K562 (cell line): ENCODE data around the gene TP53BP2. TPM values are rescaled to one million over a fixed set of nuclear protein-coding genes. Genes with fewer than 3 reads are reported as not detected.

ENCODE experiments used
- ATAC-seq: fragments of 200-7000 bp; cut with Tn5 transposase; 3 replicates; pipeline ENCODE4 v1.9.1; 2020; ENCODE audit warnings: moderate library complexity
- BruUV-seq: library from RNA; stranded (reverse); fragments of 400-500 nt; replicated peaks from 2 replicates; lab custom pipeline; 2021; lab: Mats Ljungman, UMichigan
- CTCF ChIA-PET: fragments of 300-600 bp; formaldehyde crosslinking; extraction: SDS; loops from one replicate; lab custom pipeline; 2021; ENCODE audit warnings: low intra/inter-chr PET ratio; lab: Yijun Ruan, JAX
- POLR2A ChIA-PET: fragments of 300-600, 350-650 bp; sonication (Branson Sonifier 250); formaldehyde crosslinking; extraction: SDS; loops from one replicate; lab custom pipeline; 2021; ENCODE audit warnings: antibody characterized with exemption, inconsistent platforms; lab: Yijun Ruan, JAX
- DNase-seq, 4 experiments: peaks; one replicate each; pipeline versions ENCODE4 v3.0.0 to v3.0.0-alpha.2; 2011 to 2018; ENCODE audit warnings: low spot score in 3 of 4, mixed read lengths in 3 of 4; ENCODE audit errors: extremely low read depth in 1 of 4
- FAIRE-seq: peaks from 2 replicates; lab custom pipeline; 2011; peaks lifted over from hg19 to GRCh38; lab: Jason Lieb, UNC
- H2AFZ ChIP-seq: 2 replicates; pipeline ENCODE4 v1.6.0; 2011; ENCODE audit warnings: low read depth, low read length, control low read depth, inconsistent platforms
- H3K27ac ChIP-seq: fragments of 200-600 bp; 3 replicates; pipeline ENCODE4 v1.8.0; 2011; ENCODE audit warnings: low read depth, mild to moderate bottlenecking, control low read depth, inconsistent platforms, low read length, moderate library complexity, mixed read lengths; ENCODE audit errors: extremely low read depth
- H3K27me3 ChIP-seq, 2 experiments: fragments of 300-600 bp in 1 of 2; 2 replicates in 1 of 2; 3 replicates in 1 of 2; pipeline versions ENCODE4 v1.6.0 to v1.8.0; 2011; ENCODE audit warnings: inconsistent platforms in 2 of 2, low read length in 2 of 2, mild to moderate bottlenecking in 1 of 2, mixed read lengths in 1 of 2, moderate library complexity in 1 of 2; ENCODE audit not compliant: control insufficient read depth in 2 of 2, insufficient read depth in 2 of 2
- H3K36me3 ChIP-seq: fragments of 300-600 bp; 3 replicates; pipeline ENCODE4 v1.8.0; 2011; ENCODE audit warnings: mild to moderate bottlenecking, low read length, inconsistent platforms; ENCODE audit not compliant: control insufficient read depth, insufficient read depth
- H3K4me1 ChIP-seq, 2 experiments: fragments of 200-600 bp in 1 of 2; replicated peaks in 1 of 2; 2 replicates in 1 of 2; 3 replicates in 1 of 2; pipeline versions ENCODE4 v1.5.1 to v1.8.0; 2011; ENCODE audit warnings: inconsistent platforms in 2 of 2, low read length in 2 of 2, mild to moderate bottlenecking in 1 of 2, mixed read lengths in 1 of 2, moderate library complexity in 1 of 2; ENCODE audit not compliant: control insufficient read depth in 2 of 2, insufficient read depth in 2 of 2
- H3K4me2 ChIP-seq: 2 replicates; pipeline ENCODE4 v1.6.1; 2011; ENCODE audit warnings: low read length, control low read depth, inconsistent platforms, mixed read lengths; ENCODE audit not compliant: insufficient read depth
- H3K4me3 ChIP-seq: fragments of 200-600 bp; sonication (generic), shearing (Covaris generic); 2 replicates; pipeline ENCODE4 v1.5.1; 2016; ENCODE audit warnings: control low read depth, inconsistent platforms
- H3K79me2 ChIP-seq: fragments of 200-600 bp; 3 replicates; pipeline ENCODE4 v1.8.0; 2011; ENCODE audit warnings: low read length, inconsistent platforms; ENCODE audit not compliant: control insufficient read depth, insufficient read depth
- H3K9ac ChIP-seq, 2 experiments: 2 replicates each; pipeline versions ENCODE4 v1.6.0 to v1.6.1; 2011; ENCODE audit warnings: low read depth in 2 of 2, low read length in 2 of 2, control low read depth in 1 of 2, inconsistent platforms in 1 of 2, mild to moderate bottlenecking in 1 of 2, mixed read lengths in 1 of 2; ENCODE audit not compliant: insufficient read depth in 1 of 2
- H3K9me1 ChIP-seq: one replicate; pipeline ENCODE4 v1.6.0; 2011; ENCODE audit warnings: inconsistent platforms, mild to moderate bottlenecking, low read length, moderate library complexity; ENCODE audit not compliant: control insufficient read depth, insufficient read depth
- H3K9me3 ChIP-seq: replicated peaks from 2 replicates; pipeline ENCODE4 v1.5.1; 2011; ENCODE audit warnings: low read depth, low read length, inconsistent platforms; ENCODE audit not compliant: control insufficient read depth, insufficient read depth
- H4K20me1 ChIP-seq: replicated peaks from 2 replicates; pipeline ENCODE4 v1.6.1; 2011; ENCODE audit warnings: low read length, inconsistent platforms, mixed read lengths; ENCODE audit not compliant: control insufficient read depth, insufficient read depth
- CHD4 ChIP-seq: fragments of 200-600 bp; sonication (generic); IDR thresholded peaks from 3 replicates; pipeline ENCODE4 v1.6.1; 2012; ENCODE audit warnings: low read depth, mild to moderate bottlenecking, mixed read lengths, low read length, inconsistent platforms; ENCODE audit not compliant: insufficient read depth, insufficient replicate concordance, poor library complexity, severe bottlenecking
- CXXC5 ChIP-seq: fragments of 250-450 bp; sonication (Bioruptor Pico); IDR thresholded peaks from 2 replicates; pipeline ENCODE4 v1.8.0; 2022; ENCODE audit warnings: inconsistent platforms, mild to moderate bottlenecking, moderate library complexity
- MLX ChIP-seq, 2 experiments: fragments of 450-650 bp in 1 of 2; sonication (generic) in 1 of 2; formaldehyde crosslinking; conservative IDR thresholded peaks; 2 replicates each; pipeline versions ENCODE4 v1.4.0 to v1.8.1; 2020 to 2022; ENCODE audit warnings: mild to moderate bottlenecking in 1 of 2, missing genetic modification reagents in 1 of 2
- MTF1 ChIP-seq: fragments of 250-450 bp; sonication (Bioruptor Pico); IDR thresholded peaks from 2 replicates; pipeline ENCODE4 v1.9.0; 2021; ENCODE audit warnings: moderate library complexity, mild to moderate bottlenecking, inconsistent platforms, borderline replicate concordance
- NEUROD1 ChIP-seq: fragments of 150-350 bp; IDR thresholded peaks from 2 replicates; pipeline ENCODE4 v1.6.1; 2014; ENCODE audit warnings: borderline replicate concordance, low read length, low read depth; ENCODE audit not compliant: partially characterized antibody
- PHF21A ChIP-seq: fragments of 450-650 bp; IDR thresholded peaks from 2 replicates; pipeline ENCODE4 v1.6.1; 2017; ENCODE audit warnings: low read depth, borderline replicate concordance
- PHF8 ChIP-seq: fragments of 200-600 bp; sonication (generic); IDR thresholded peaks from 2 replicates; pipeline ENCODE4 v1.6.1; 2012; ENCODE audit warnings: mixed run types, mild to moderate bottlenecking, inconsistent platforms, low read length, moderate library complexity, borderline replicate concordance
- REST ChIP-seq, 2 experiments: fragments of 450-650 bp; formaldehyde crosslinking in 1 of 2; IDR thresholded peaks; 2 replicates each; pipeline versions ENCODE4 v1.4.0 to v1.6.1; 2014 to 2020; ENCODE audit warnings: mild to moderate bottlenecking in 2 of 2, borderline replicate concordance in 1 of 2, low read depth in 1 of 2
- SMAD4 ChIP-seq: fragments of 250-450 bp; sonication (Bioruptor Pico); conservative IDR thresholded peaks from 2 replicates; pipeline ENCODE4 v1.8.0; 2021; ENCODE audit warnings: inconsistent platforms, mild to moderate bottlenecking, moderate library complexity
- ZNF212 ChIP-seq: fragments of 450-650 bp; formaldehyde crosslinking; IDR thresholded peaks from 2 replicates; pipeline ENCODE4 v1.4.0; 2020; ENCODE audit warnings: mild to moderate bottlenecking
- ZSCAN32 ChIP-seq: fragments of 450-650 bp; formaldehyde crosslinking; IDR thresholded peaks from 2 replicates; pipeline ENCODE4 v1.4.0; 2020; ENCODE audit warnings: mild to moderate bottlenecking, moderate library complexity
- WGBS: fragments of 100-300 bp; shearing (Covaris generic); methylation state at CpG from one replicate; pipeline ENCODE4 v1.1.6; 2016; ENCODE audit warnings: low coverage, mixed read lengths; ENCODE audit not compliant: insufficient coverage; ENCODE audit errors: missing lambda C conversion rate; 5-methylcytosine and 5-hydroxymethylcytosine counted together
- in situ Hi-C: fragments of 300-500 bp; cut with MboI; formaldehyde crosslinking; loops from 4 replicates; pipeline ENCODE4 v1.15.0; 2018; ENCODE audit warnings: inconsistent platforms, mixed read lengths
- intact Hi-C: fragments of 100-400 bp; cut with micrococcal nuclease; formaldehyde crosslinking; loops from 2 replicates; pipeline ENCODE4 v1.14.2; 2022
- polyA plus RNA-seq, 8 experiments: library from polyadenylated mRNA; depleted of rRNA in 4 of 8; stranded (reverse) in 5 of 8; unstranded in 3 of 8; fragments of >200 nt; fragmentation: Nextera tagmentation in 2 of 8; fragmentation: Illumina TruSeq in 1 of 8; extraction: Ambion mirVana in 2 of 8; extraction: Trizol in 1 of 8; gene quantifications; 2 replicates each; pipeline versions ENCODE4 v1.2.1 to v1.2.3, GENCODE V29; 2011 to 2014; ENCODE audit warnings: inconsistent platforms in 1 of 8, missing spikeins in 1 of 8
- total RNA-seq, 7 experiments: library from RNA; depleted of rRNA in 6 of 7; stranded (reverse); fragments of >200 nt in 6 of 7; fragmentation: Illumina TruSeq in 2 of 7; extraction: Trizol in 2 of 7; gene quantifications; 2 replicates each; pipeline versions ENCODE4 v1.2.1 to v1.2.3, GENCODE V29; 2011 to 2021; ENCODE audit warnings: low replicate concordance in 1 of 7

TP53BP2 gene
- total and polyA plus RNA-seq, 9 of the 15 experiments (the other 6 are each of a cell fraction or from before 2014, with no cell fraction given): 17.0 to 69.6 (median 40.1) TPM

- Histone ChIP-seq H3K79me2 (peaks cover 15% of the 10 kb centered on the region; the same call in 2 of the 3 replicates), H3K27me3 (no peaks in the 10 kb centered on the region), H3K4me1 (peaks cover 18 to 45% of the 10 kb centered on the region in 2 experiments), H3K9me3 (no peaks in the 10 kb centered on the region), H3K4me2 (peak overlapping the region; percentile 69), H4K20me1 (no peaks in the 10 kb centered on the region), H3K9ac (peak overlapping the region; percentile 8 to 53; a peak in 3 of 4 replicates), H3K9me1 (no peaks in the 10 kb centered on the region), H3K27ac (peak overlapping the region; percentile 87), H3K4me3 (no peak overlapping the region), H2AFZ (0 out of 2 replicates have a peak overlapping the region, but pooled peaks have one; percentile 32), H3K36me3 (peaks cover 91% of the 10 kb centered on the region)
- no TSS peak for BruUV-seq
- in situ Hi-C loops: no loop called here
- CTCF ChIA-PET: no interaction called here
- no peak for FAIRE-seq
- intact Hi-C loops: no loop called here
- DNase-seq: peak in 2 of 4 experiments; percentile 50 to 67
- POLR2A ChIA-PET: interaction anchor here (0.6 to 9.8 kb wide), 8 partner anchors 9 to 68 kb away, joined by 3 to 75 read pairs (median 6); partner anchors contain the start of gene TP53BP2
- ATAC-seq: peak; percentile 20
- WGBS: 20% methylated on average over 10 of the region's 10 CpGs
- TF ChIP-seq PHF8 (no peak), CHD4 (no peak), ZSCAN32 (CRISPR knock-in tag) (0 out of 2 replicates have a peak, but pooled peaks have one; percentile 42), MTF1 (CRISPR knock-in tag) (no peak), SMAD4 (CRISPR knock-in tag) (peak; percentile 41; the same call in 1 of the 2 replicates), ZNF212 (CRISPR knock-in tag) (0 out of 2 replicates have a peak, but pooled peaks have one; percentile 25), NEUROD1 (peak; percentile 14), REST (IDR thresholded peaks at IDR 0.05; ENCODE audit: borderline replicate concordance) (no peak), REST (CRISPR knock-in tag; IDR thresholded peaks at IDR 0.05; ENCODE audit: low read depth) (0 out of 2 replicates have a peak, but pooled peaks have one; percentile 38), CXXC5 (0 out of 2 replicates have a peak, but pooled peaks have one; percentile 10), MLX (CRISPR knock-in tag; conservative IDR thresholded peaks at IDR 0.05) (no peak), PHF21A (no peak)
These were observed 68.8 kb downstream of the TP53BP2 start for GRCh38 chr1:223776826-223777454.
